Right ventricle myocardium inferior (tissue), 1 donor: ENCODE results near the gene SLC1A4. TPM values are rescaled to one million over a fixed set of nuclear protein-coding genes. Genes with fewer than 3 reads are reported as not detected.
"Not testable (repeated sequence)": the region's sequence is repeated elsewhere in the genome, so short reads cannot be mapped to it uniquely, and the experiment has no call there.

Experiments
- ATAC-seq: fragments of 200-7000 bp; cut with Tn5 transposase; one replicate; pipeline ENCODE4 v1.9.1; 2020; ENCODE audit warnings: mild to moderate bottlenecking, moderate library complexity
- DNase-seq: peaks from one replicate; pipeline ENCODE4 v3.0.0; 2021; ENCODE audit errors: missing footprints
- intact Hi-C: fragments of 100-400 bp; cut with DNase I; formaldehyde crosslinking; loops from one replicate; pipeline ENCODE4 v1.11.0; 2022
- total RNA-seq: library from RNA; stranded (reverse); fragmentation: NEBNext Ultra II Directional; extraction: Animal tissue kit (Norgen Biotek cat#: 25700); gene quantifications from one replicate; pipeline ENCODE4 v1.2.1, GENCODE V29; 2021
- donor health status: DM: no; HTN: yes; CAD: no; lungs with severe emphysema.

The SLC1A4 gene
- total RNA-seq, 1 donor from 2014 or later, result 6.5 TPM

DNA sequence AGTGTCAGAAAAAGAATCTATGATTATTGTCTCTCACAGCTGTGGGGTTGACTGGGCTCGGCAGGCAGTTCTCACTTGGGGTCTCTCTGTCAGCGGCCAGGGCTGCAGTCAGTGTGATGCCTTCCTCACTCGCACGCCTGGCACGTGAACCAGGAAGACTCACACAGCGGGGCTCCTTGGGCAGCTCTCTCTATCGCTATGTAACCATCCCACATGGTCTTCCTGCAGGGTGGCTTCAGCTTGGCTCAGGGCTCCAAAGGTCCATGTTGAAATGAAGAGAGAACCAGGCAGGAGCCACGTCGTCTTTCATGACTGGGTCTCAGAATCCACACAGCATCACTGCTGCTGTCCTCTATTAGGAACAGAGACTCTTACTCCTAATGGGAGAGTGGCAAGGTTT lies 30.6 kb upstream of the SLC1A4 start:
- intact Hi-C loops, result no loop called here
- DNase-seq (no peak), ATAC-seq (no peak)

DNA sequence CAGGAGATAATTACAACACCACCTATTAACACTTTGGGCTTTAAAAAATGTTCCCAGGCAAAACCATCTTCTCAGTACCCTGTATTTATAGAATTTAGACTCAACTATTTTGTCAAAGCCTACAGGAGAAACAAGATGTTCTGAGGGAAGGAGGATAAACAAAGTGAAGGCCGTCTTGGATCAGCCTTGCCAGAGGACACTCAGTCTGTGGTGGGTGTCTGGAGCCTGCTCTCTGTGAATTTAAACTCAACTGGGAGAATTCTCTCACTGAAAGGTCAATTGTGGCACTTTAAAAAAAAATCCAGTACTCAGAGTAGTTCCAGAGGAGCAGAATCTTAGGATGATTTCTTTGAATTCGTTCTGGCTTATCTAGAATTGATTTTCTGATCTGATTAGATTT lies 28.4 kb upstream of the SLC1A4 start:
- ATAC-seq (no peak), DNase-seq (no peak)
- intact Hi-C loops, result no loop called here

DNA sequence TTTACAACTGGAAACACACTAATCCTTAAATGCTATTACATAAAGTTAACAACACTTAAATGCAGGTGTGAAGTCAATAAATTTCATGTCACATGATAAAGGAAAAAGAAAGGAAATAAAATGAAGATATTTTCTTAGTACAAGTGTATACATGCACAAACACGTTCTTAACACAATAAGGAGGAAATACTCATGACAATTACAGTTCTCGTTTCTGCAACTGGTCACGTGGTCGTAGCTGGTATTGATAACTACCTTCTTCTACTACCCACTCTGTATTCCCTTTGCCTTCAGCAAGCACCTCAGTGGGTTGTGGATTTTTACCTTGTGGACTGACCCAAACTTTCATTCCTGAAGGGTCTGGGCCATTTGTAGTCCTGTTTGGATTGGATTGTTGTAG lies 26.1 kb upstream of the SLC1A4 start:
- ATAC-seq, DNase-seq, intact Hi-C loops: not testable (repeated sequence)

DNA sequence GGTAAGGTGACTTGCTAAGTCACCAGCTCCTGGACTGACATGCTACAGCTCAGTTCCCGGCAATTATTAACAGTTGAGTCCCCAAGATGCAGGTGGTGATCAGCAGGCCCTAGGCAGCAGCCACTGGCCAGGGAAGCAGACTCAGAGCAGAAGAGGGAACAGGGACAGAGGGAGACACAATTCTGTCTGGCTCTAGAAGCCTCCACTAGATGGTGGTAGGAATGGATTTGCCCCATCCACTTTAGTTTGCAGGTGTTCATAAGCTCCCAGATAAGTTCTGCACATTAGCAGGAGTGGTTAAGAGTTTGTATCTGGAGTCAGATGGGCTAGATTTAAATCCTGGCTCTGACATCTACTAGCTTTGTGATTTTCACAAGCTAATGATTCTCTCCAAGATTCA lies 25.5 kb upstream of the SLC1A4 start:
- intact Hi-C loops, result no loop called here
- ATAC-seq (no peak), DNase-seq (no peak)

DNA sequence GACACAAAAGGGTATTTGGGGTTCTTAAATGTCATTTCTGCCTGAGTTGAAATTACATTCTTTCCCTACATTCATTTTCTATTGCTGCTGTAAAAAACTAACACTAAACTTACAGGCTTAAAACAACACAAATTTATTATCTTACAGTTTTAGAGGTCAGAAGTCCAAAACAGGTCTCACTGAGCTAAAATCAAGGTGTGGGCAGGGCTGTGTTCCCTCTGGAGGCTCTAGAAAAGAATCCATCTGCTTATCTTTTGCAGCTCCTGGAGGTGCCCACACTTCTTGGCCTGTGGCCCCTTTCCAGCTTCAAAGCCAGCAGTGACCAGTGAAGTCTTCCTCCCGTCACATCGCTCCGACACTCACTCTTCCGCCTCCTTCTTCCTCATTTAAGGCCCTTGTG lies 23.2 kb upstream of the SLC1A4 start:
- ATAC-seq, result no peak
- no peak for DNase-seq
- intact Hi-C loops, result no loop called here

DNA sequence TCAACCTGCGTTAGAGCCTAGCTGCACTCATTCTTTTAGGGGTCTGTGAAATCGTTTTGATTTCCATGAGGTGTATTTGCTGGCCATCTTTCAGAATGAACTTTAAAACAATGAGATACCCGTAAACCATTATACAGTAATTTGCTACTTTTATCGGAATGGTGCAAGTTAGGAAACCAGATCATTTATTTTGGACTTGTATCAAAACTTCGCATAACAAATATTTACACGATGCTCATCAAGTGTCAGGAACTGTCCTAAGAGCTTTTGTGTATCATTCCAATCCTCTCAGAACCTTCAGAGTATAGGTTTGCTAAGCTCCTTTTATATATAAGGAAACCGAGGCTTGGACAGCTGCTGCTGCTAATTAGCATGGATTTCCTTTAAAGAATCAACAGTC lies 22.4 kb upstream of the SLC1A4 start:
- DNase-seq (no peak), ATAC-seq (no peak)
- intact Hi-C loops, result no loop called here

DNA sequence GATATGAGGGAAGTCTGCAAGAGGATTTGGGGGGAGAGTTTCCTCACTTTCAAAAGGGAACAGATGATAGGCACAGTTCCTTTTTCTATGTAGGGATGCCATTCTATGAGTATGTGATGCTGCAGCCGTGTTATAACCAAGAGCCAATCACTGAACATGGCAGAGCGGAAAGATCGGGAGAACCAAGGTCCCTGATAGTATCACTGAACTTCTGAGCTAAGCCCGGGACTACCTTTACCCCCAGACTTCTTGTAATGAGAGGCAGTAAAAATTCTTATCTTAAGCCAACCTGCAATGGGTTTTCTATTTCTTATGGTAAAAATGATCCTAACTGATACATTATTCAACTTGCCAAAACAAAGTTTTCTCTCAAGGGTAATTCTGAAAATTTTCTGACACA lies 21.6 kb upstream of the SLC1A4 start:
- ATAC-seq (no peak), DNase-seq (no peak)
- intact Hi-C loops, result no loop called here

DNA sequence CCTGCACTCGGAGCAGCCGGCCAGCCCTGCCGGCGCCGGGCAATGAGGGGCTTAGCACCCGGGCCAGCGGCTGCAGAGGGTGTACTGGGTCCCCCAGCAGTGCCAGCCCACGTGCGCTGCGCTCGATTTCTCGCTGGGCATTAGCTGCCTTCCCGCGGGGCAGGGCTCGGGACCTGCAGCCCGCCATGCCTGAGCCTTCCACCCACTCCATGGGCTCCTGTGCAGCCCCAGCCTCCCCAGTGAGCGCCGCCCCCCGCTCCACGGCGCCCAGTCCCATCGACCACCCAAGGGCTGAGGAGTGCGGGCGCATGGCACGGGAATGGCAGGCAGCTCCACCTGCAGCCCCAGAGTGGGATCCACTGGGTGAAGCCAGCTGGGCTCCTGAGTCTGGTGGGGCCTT lies 20.1 kb upstream of the SLC1A4 start:
- ATAC-seq, DNase-seq, intact Hi-C loops: not testable (repeated sequence)

DNA sequence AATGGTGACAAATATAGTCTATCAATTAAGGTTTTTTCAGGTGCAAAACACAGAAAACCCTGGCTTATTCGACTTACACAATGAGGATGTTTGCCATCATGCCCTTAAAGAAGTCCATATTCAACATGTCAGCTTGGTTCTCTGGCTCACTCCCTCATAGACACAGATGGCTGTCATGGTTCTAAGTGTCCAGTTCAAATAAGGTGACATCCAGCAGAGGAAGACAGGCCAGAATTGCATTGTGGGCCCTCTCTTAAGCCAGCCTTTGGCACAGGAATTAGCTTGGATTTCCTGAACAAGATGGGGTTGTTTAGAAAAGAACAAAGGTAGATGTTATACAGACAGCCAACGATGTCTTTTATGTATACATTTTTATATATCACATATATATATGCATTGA lies 18.7 kb upstream of the SLC1A4 start:
- no peak for DNase-seq
- intact Hi-C loops, result no loop called here
- peak; percentile 56 for ATAC-seq

DNA sequence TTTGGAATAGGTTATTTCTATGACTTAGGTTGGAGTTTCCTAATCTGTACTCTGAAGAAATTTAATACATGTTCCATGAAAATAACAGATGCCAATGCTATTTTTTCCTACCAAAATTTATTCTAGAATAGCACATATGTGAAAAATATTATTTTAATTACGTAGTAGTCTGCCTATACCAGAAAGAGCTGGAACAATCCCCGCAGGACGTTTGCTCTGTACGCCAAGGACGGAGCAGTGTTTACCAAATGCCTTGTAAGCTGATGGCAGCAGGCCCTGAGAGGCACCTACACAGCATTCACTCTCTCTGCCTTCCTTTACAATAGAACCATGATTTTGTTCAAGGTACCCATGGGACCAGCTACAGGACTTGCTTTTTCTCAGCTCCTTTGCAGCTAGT lies 16.8 kb upstream of the SLC1A4 start:
- intact Hi-C loops, result no loop called here
- DNase-seq (no peak), ATAC-seq (no peak)

DNA sequence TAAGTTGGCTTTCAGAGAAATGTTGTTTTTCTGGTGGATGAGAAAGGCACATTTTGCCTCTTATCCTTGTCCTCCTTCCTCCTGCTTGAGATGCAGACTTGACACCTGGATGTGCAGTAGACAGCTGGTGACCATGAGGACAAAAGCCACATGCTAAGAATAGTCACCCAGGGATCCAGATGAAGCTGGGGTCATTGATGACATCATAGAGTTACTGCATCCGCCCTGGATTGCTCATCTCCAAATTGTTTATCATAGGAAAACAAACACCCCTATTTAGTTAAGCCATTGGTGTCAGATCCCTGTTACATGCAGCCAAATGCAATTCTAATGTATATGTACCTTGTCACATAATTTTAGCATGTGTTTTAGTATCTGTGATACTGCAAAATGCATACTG lies 16.3 kb upstream of the SLC1A4 start:
- intact Hi-C loops, result no loop called here
- ATAC-seq (no peak), DNase-seq (no peak)

DNA sequence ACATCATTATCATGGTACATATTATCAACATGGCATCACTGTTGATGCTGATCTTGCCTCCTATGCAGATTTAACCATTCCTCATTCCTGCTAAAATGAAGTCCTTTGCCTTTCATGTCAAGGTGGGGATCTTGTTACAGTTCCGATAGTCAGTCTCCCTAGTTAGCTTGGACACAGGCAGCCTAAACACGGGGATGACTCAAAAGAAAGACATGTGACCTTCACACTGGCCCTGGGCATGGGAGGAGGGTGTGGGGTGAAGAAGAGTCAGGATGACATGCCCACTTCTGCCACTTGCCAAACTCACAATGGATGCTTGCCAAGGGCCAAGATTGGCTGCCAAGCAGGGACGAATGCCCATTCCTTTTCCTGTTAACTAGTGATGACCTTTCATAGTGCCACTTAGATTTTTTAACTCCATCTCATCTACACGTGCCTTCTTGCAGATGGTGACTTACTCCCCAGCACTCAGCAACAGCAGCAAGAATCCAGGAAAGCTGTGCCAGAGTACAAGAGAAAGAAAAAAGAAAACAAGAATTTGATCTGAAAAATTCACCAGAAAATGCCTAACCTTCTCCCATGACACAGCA lies 13.9 kb upstream of the SLC1A4 start:
- intact Hi-C loops, result no loop called here
- peak; percentile 76 for DNase-seq

DNA sequence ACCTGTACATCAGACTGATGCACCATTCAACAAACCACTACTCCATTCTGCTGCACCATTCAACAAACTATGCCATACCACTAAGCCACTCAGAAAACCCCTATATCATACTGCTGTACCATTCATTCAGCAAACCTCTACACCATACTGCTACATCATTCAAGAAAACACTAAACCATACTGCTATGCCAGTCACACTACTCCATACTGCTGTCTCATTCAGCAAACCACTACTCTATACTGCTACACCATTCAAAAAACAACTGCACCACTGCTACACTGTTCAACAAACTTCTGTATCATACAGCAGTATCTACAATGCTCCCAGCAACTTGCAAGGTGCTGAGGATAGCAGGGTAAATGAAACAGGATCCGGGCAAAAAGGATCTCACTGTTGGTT lies 12.9 kb upstream of the SLC1A4 start:
- DNase-seq (no peak), ATAC-seq (no peak)
- intact Hi-C loops, result no loop called here

More for the DNA sequence above, 13.9 kb upstream of the SLC1A4 start:
- ATAC-seq, result peak; percentile 94

DNA sequence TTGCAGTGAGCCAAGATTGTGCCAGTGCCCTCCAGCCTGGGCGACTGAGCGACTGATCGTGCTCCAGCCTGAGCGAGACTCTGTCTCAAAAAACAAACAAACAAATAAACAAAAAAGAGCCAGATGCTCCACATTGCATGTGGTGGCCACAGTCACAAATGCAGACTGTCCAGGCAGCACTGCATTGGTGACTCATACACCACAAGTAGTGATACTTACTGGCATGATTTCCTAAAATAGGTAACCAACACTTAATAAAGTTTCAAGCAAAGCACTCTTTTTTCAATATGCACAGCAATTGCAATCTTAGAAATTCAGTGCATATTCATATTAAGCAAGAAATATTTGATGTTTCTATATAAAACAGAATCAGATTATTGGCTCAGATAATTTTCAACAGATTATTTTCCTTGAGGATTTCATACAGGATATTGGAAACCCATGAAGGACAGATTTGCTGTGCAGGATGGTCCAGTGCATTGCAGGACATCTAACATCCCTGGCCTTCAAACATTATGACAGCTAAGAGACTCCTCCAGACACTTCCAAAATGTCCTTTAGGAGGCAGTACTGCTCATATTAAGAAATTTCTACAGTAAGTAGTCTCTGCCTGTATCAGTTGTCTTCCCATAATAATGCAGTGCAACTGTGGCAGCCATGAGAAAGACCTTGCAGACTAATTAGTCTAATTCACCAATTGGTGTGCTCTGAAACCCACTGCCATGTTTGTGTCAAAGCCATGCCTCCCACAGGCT lies 10.5 kb upstream of the SLC1A4 start:
- DNase-seq (no peak), ATAC-seq (no peak)
- intact Hi-C loops, result no loop called here

DNA sequence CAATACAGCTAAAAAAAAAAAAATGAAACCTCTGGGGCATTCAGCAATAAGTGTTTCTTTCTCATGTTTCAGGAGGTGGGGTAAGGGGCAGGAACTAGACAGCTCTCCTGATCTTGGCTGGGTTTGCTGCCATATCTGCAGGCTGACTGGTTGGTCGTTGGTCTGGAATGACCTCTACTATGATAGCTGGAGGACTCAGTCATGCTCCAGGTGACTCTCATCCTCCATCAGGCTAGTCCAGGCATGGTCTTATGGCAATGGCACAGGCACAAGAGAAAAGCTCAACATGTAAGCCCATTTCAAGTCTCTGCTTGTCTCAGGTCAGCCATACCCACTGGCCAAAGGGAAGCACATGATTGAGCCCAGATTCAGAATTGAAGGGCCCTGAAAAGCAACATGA lies 9.5 kb upstream of the SLC1A4 start:
- intact Hi-C loops, result no loop called here
- DNase-seq (no peak), ATAC-seq (no peak)

DNA sequence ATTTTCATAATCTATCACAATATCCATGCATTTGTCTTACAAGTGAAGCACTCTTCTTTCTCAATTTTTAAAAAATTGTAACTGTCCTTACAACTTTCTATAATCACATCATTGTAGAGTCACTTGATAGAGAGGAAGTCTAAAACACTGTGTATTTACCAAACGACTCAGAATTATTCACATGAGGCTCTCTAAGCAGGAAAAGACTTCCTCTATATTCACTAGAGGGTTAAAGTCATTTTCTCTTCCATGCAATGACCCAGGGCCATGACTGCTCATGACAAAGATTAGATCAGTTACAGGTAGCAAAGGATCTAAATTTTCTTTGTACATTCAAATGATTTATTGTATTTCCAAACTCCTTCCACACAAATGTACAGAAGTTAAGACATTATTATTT lies 9.0 kb upstream of the SLC1A4 start:
- no peak for ATAC-seq
- intact Hi-C loops, result no loop called here

DNA sequence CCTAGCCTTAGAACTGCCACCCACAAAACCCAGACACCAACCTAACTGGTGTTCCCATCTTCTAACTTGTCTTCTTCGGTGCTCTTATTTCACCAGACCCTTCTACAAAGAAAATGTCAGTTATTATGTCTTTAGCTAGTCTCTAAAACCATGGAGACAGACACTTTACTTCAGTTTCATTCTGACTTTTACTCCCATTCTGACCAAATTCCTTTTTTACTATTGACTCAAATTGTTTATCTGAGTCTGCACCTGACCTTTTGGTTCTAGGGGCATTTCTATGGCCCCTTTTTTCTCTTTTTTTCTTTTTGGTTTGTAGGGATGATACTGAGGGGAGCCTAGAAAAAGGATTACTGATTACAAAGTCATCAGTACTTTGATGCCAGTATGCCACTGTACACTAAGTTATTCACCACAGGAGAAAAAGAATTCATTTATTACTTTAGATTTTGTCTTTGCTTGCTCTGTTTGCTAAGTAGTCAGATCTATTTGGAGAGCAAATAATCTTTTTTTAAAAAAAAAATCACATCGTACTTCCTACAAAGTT lies 6.8 kb upstream of the SLC1A4 start:
- no peak for ATAC-seq
- DNase-seq, result no peak
- intact Hi-C loops, result no loop called here

More for the DNA sequence above, 9.0 kb upstream of the SLC1A4 start:
- no peak for DNase-seq

DNA sequence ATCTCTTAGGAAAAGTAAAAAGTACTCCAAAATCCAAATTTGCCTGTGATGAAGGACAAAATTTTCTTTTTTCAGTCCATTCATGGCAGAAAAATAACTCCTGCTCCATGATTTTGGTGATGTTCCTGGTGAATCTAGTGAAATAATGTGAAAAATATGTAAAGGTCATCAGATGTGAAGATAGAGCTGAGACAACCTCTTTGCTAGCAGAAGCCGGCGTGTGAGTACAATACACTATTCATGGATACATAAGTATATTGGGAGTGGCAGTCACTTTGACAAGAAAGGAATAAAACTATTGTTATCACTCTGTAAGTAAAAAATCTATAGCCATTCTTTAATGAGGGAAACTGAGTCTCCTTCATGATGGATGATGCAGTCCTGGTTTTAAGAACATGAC lies 6.3 kb upstream of the SLC1A4 start:
- ATAC-seq (no peak), DNase-seq (no peak)
- intact Hi-C loops, result no loop called here

DNA sequence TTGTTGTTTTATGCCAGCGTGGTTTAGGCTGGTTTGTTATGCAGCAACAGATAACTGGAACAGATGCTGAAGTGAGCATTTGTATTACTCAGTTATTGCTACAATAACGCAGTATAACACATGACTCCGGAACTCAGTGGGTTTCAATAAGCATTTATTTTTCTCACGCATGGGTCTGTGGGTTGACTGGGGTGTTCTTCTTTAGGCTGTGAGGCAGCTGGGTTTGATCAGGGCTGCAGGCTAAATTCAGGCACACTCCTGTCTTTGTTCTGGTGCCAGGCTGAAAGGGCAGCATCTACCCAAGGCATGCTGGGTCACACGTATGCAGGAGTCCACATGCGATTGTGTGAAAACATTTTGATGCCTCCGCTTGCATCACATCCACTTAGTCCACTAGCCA lies 3.8 kb upstream of the SLC1A4 start:
- DNase-seq (no peak), ATAC-seq (no peak)
- intact Hi-C loops, result loop anchor here (5.0 kb wide), 1 partner anchor 68 kb away; no protein-coding TSS in a partner anchor
